Measurements from ENCODE around the gene CRYM.

Gene CRYM

GRCh38 chr16:21211486-21211885, 66.6 kb downstream of the CRYM start, which contains the start of gene ZP2:
Gene ZP2 (minus strand): TSS chr16:21211574. CDS start chr16:21211547, 27 bp downstream.
- H3K9ac ChIP-seq (ENCODE audit: low read depth in 1 of 2, low read length in 2 of 2): no peak within 1 kb of the TSS
- no peak within 1 kb of the TSS for H3K4me3 ChIP-seq (ENCODE audit: low read length in 2 of 2)
- no peak within 1 kb of the TSS for H3K27ac ChIP-seq (ENCODE audit: low read depth in 2 of 2, low read length in 2 of 2)
- no peaks in the 10 kb centered on the region for H3K4me1 ChIP-seq (ENCODE audit: control insufficient read depth in 2 of 2, insufficient read depth in 2 of 2, low read length in 2 of 2)
- no peaks in the 10 kb centered on the region for H3K9me3 ChIP-seq (ENCODE audit: control insufficient read depth in 2 of 2, low read length in 2 of 2)
- peaks cover 0 to 4% of the 10 kb centered on the region in 2 donors for H3K27me3 ChIP-seq (ENCODE audit: control insufficient read depth in 2 of 2, insufficient read depth in 2 of 2, low read length in 2 of 2)
- no peaks in the 10 kb centered on the region for H3K36me3 ChIP-seq (ENCODE audit: control insufficient read depth in 2 of 2, insufficient read depth in 2 of 2, low read length in 2 of 2)

Measured in mucosa of rectum (tissue), 2 donors.